H1 (cell line): ENCODE results near the gene KYNU.

Experiments
- CEBPB ChIP-seq: IDR thresholded peaks from 2 replicates; pipeline ENCODE4 v1.6.1; 2012; ENCODE audit warnings: low read depth, low read length
- POLR2A ChIP-seq, 2 experiments: IDR thresholded peaks; 1 replicate in 1 of 2; 2 replicates in 1 of 2; pipeline ENCODE4 v1.6.1; 2011; ENCODE audit warnings: low read depth in 2 of 2, low read length in 2 of 2, mild to moderate bottlenecking in 2 of 2; ENCODE audit errors: control extremely low read depth in 1 of 2
- RBBP5 ChIP-seq: IDR thresholded peaks from 2 replicates; pipeline ENCODE4 v1.7.1; 2012; ENCODE audit warnings: low read depth, mild to moderate bottlenecking, inconsistent platforms, low read length, moderate library complexity, borderline replicate concordance
- RFX5 ChIP-seq: IDR thresholded peaks from 2 replicates; pipeline ENCODE4 v1.6.1; 2011; ENCODE audit warnings: low read depth, low read length, improper control_type of control experiment, borderline replicate concordance
- TBP ChIP-seq: IDR thresholded peaks from 2 replicates; pipeline ENCODE4 v1.6.1; 2011; ENCODE audit warnings: low read depth, low read length, improper control_type of control experiment
- TF ChIP-seq, protein P1 (sequence below), 3 experiments: IDR thresholded peaks; 1 replicate in 2 of 3; 2 replicates in 1 of 3; pipeline versions ENCODE4 v1.5.1 to v1.6.1; 2011; ENCODE audit warnings: low read length in 3 of 3, mild to moderate bottlenecking in 3 of 3, inconsistent platforms in 2 of 3, low read depth in 1 of 3, moderate library complexity in 1 of 3; ENCODE audit not compliant: insufficient read depth in 1 of 3; ENCODE audit errors: control extremely low read depth in 1 of 3

DNA sequence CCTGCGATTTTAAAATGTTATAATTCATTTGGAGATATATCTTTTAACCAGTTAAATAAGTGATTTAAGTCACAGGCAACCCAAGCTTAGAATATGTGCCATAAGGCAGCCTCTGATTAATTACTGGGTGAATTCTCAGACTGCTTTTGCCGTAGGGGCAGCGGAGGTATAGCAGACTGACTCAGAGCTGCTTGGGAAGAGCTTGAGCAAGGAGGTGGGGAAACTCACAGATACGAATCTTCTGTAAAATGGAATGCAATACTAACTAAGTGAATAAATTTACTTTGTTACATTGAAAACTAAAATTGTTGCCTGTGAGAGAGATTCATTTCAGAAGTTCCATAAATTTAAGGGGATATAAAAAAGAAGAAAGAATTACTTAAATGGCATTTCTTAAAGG is 115.4 kb downstream of the KYNU start:
- TF ChIP-seq, protein P1, sequence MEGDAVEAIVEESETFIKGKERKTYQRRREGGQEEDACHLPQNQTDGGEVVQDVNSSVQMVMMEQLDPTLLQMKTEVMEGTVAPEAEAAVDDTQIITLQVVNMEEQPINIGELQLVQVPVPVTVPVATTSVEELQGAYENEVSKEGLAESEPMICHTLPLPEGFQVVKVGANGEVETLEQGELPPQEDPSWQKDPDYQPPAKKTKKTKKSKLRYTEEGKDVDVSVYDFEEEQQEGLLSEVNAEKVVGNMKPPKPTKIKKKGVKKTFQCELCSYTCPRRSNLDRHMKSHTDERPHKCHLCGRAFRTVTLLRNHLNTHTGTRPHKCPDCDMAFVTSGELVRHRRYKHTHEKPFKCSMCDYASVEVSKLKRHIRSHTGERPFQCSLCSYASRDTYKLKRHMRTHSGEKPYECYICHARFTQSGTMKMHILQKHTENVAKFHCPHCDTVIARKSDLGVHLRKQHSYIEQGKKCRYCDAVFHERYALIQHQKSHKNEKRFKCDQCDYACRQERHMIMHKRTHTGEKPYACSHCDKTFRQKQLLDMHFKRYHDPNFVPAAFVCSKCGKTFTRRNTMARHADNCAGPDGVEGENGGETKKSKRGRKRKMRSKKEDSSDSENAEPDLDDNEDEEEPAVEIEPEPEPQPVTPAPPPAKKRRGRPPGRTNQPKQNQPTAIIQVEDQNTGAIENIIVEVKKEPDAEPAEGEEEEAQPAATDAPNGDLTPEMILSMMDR (IDR thresholded peaks at IDR 0.05; ENCODE audit: control extremely low read depth in 1 of 3, insufficient read depth in 1 of 3, low read depth in 1 of 3, low read length in 3 of 3): no peak
- TF ChIP-seq RBBP5 (no peak), RFX5 (no peak), TBP (no peak), POLR2A (IDR thresholded peaks at IDR 0.05; ENCODE audit: control extremely low read depth in 1 of 2, low read depth in 2 of 2, low read length in 2 of 2) (no peak), CEBPB (no peak)
